Kidney epithelial cell (primary cell): ENCODE data around the gene APOA4. TPM values are rescaled to one million over a fixed set of nuclear protein-coding genes. Genes with fewer than 3 reads are reported as not detected.
"Not testable (repeated sequence)": the region's sequence is repeated elsewhere in the genome, so short reads cannot be mapped to it uniquely, and the experiment has no call there.

Experiments used
- DNase-seq: peaks from one replicate; pipeline ENCODE4 v3.0.0-alpha.2; 2010; ENCODE audit warnings: low read depth
- H3K27me3 ChIP-seq: 2 replicates; pipeline ENCODE4 v1.6.0; 2011; ENCODE audit warnings: low read length; ENCODE audit not compliant: control insufficient read depth, insufficient read depth
- H3K36me3 ChIP-seq: 2 replicates; pipeline ENCODE4 v1.5.1; 2011; ENCODE audit warnings: low read length; ENCODE audit not compliant: control insufficient read depth, insufficient read depth
- H3K4me3 ChIP-seq: 2 replicates; pipeline ENCODE4 v1.5.1; 2011; ENCODE audit warnings: low read depth, mild to moderate bottlenecking, control low read depth, low read length
- total RNA-seq: library from RNA; depleted of rRNA; stranded (reverse); fragments of >200 nt; gene quantifications from 2 replicates; pipeline ENCODE4 v1.2.3, GENCODE V29; 2015
- TF ChIP-seq, protein P1 (sequence below): IDR thresholded peaks from 2 replicates; pipeline ENCODE4 v1.5.1; 2011; ENCODE audit warnings: mild to moderate bottlenecking, moderate library complexity, low read length, control low read depth, inconsistent platforms; ENCODE audit not compliant: insufficient read depth, poor library complexity, severe bottlenecking

The APOA4 gene
- total RNA-seq, 1 donor from 2014 or later: not detected

GRCh38 chr11:116811194-116811593 lies 11.9 kb downstream of the APOA4 start:
- H3K4me3 ChIP-seq: no peak overlapping the region
- no peaks in the 10 kb centered on the region for H3K36me3 ChIP-seq
- no peaks in the 10 kb centered on the region for H3K27me3 ChIP-seq
- TF ChIP-seq, protein P1, sequence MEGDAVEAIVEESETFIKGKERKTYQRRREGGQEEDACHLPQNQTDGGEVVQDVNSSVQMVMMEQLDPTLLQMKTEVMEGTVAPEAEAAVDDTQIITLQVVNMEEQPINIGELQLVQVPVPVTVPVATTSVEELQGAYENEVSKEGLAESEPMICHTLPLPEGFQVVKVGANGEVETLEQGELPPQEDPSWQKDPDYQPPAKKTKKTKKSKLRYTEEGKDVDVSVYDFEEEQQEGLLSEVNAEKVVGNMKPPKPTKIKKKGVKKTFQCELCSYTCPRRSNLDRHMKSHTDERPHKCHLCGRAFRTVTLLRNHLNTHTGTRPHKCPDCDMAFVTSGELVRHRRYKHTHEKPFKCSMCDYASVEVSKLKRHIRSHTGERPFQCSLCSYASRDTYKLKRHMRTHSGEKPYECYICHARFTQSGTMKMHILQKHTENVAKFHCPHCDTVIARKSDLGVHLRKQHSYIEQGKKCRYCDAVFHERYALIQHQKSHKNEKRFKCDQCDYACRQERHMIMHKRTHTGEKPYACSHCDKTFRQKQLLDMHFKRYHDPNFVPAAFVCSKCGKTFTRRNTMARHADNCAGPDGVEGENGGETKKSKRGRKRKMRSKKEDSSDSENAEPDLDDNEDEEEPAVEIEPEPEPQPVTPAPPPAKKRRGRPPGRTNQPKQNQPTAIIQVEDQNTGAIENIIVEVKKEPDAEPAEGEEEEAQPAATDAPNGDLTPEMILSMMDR: no peak
- no peak for DNase-seq

- DNase-seq: no peak
- Histone ChIP-seq H3K4me3 (no peak overlapping the region), H3K27me3 (no peaks in the 10 kb centered on the region), H3K36me3 (no peaks in the 10 kb centered on the region)
- TF ChIP-seq, protein P1: no peak
These were observed 14.6 kb downstream of the APOA4 start for GRCh38 chr11:116808262-116809175.

DNA sequence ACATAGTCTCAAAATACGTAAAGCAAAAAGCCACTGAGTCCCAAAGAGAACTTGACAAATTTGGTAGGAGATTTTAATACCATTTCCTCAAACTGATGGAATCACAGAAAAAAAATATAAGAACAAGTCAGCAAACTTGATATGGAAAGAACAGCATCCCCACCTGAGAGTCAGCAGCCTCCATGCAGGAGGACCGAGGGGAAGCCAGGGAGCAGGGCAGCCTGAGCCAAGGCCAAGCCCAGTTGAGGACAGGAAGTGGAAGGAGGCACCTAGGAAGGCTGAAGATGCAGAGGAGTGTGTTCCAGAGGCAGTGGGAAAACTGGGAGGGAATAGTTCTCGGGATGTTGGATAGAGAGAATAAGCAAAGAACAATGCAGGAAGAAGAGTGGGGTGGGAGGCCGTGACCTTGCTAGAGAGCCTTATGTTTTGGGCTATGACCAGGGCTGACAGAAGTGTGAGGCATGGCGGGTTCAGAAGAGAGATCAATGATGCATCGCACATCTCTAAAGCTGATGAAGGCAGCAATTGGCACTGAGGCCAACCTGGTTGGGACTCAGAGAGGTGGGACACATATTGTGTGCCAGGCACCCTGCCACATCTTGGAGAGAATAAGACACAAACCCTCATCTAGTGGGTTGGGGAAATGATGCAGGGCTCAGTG lies 15.4 kb downstream of the APOA4 start:
- Histone ChIP-seq H3K36me3 (no peaks in the 10 kb centered on the region), H3K4me3 (no peak overlapping the region), H3K27me3 (no peaks in the 10 kb centered on the region)
- DNase-seq: no peak
- TF ChIP-seq, protein P1: no peak

DNA sequence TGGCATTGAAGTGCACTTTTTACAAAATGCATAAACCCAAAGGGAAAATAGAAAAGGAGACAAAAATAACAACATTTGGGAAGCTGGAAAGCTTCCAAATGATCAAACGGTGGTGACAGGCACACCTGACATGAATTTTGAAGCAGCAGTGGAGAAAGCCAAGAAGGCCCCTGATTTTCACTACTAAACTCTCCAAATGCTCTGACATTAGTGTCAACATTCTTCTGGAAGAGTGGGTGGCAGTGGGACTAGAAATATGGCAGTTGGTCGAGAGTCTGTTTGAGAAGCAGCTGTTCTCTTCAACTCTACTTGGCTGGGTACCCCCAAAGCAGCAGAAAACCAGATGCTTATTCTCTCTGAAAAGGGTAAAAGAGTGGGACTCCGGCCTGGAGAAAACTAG lies 19.1 kb downstream of the APOA4 start:
- DNase-seq: no peak
- Histone ChIP-seq H3K27me3 (no peaks in the 10 kb centered on the region), H3K36me3 (no peaks in the 10 kb centered on the region), H3K4me3 (no peak overlapping the region)
- TF ChIP-seq, protein P1: no peak

DNA sequence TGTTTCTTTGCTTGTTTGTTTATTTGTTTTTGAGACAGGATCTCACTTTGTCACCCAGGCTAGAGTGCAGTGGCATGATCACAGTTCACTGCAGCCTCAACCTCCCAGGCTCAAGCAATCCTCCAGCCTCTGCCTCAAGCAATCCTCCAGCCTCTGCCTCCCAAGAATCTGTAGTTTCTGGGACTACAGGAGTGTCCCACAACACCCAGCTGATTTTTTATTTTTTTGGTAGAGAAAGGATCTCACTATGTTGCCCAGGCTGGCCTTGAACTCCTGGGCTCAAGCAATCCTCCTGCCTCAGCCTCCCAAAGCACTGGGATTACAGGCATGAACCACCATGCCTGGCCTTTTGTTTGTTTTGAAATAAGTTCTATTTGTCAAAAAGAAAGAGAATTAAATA lies 21.4 kb downstream of the APOA4 start:
- not testable (repeated sequence) for H3K4me3 ChIP-seq, H3K27me3 ChIP-seq, DNase-seq, H3K36me3 ChIP-seq

GRCh38 chr11:116800610-116801009 lies 22.5 kb downstream of the APOA4 start:
- TF ChIP-seq, protein P1: no peak
- Histone ChIP-seq H3K36me3 (no peaks in the 10 kb centered on the region), H3K27me3 (no peaks in the 10 kb centered on the region), H3K4me3 (no peak overlapping the region)
- no peak for DNase-seq
